GM12872 (cell line): Measurements from ENCODE around the gene UBE2I.

Experiments used
- CTCF ChIP-seq: IDR thresholded peaks from 3 replicates; pipeline ENCODE4 v1.5.1; 2011; ENCODE audit warnings: low read depth, mild to moderate bottlenecking, low read length, moderate library complexity; ENCODE audit not compliant: insufficient read depth

The UBE2I gene

GRCh38 chr16:1327619-1327947, 18.1 kb downstream of the UBE2I start:
- TF ChIP-seq CTCF = no peak

GRCh38 chr16:1330260-1330914, 21.0 kb downstream of the UBE2I start:
- TF ChIP-seq CTCF = peak; percentile 73

GRCh38 chr16:1330931-1331711, 21.7 kb downstream of the UBE2I start:
- no peak for TF ChIP-seq CTCF

- TF ChIP-seq CTCF = no peak
These were observed 22.5 kb downstream of the UBE2I start for GRCh38 chr16:1331712-1332617.

GRCh38 chr16:1332618-1333148, 23.2 kb downstream of the UBE2I start:
- no peak for TF ChIP-seq CTCF

- TF ChIP-seq CTCF = no peak
These were observed 23.8 kb downstream of the UBE2I start, which contains the start of gene BAIAP3 for GRCh38 chr16:1333149-1333812. Gene BAIAP3 (plus strand): TSS chr16:1333645. CDS start chr16:1338550, 4,905 bp downstream.
